Panc1 (cell line): ENCODE data around the gene ZBTB45. TPM values are rescaled to one million over a fixed set of nuclear protein-coding genes. Genes with fewer than 3 reads are reported as not detected.
"Not testable (repeated sequence)": the region's sequence is repeated elsewhere in the genome, so short reads cannot be mapped to it uniquely, and the experiment has no call there.

Experiments used
- ATAC-seq: fragments of 200-7000 bp; cut with Tn5 transposase; 2 replicates; pipeline ENCODE4 v1.9.1; 2020; ENCODE audit warnings: mild to moderate bottlenecking, moderate library complexity
- BruUV-seq: library from RNA; stranded (reverse); fragments of 400-500 nt; replicated peaks from 2 replicates; lab custom pipeline; 2021; lab: Mats Ljungman, UMichigan
- CTCF ChIA-PET: fragments of 300-600 bp; sonication (Branson Sonifier 250); formaldehyde crosslinking; loops from one replicate; lab custom pipeline; 2022; ENCODE audit warnings: antibody characterized with exemption; lab: Charles Lee
- POLR2A ChIA-PET: fragments of 300-600 bp; sonication (Branson Sonifier 250); formaldehyde crosslinking; loops from one replicate; lab custom pipeline; 2022; ENCODE audit warnings: antibody characterized with exemption; lab: Charles Lee
- DNase-seq: peaks from one replicate; pipeline ENCODE4 v3.0.0-alpha.2; 2010; ENCODE audit warnings: low read depth, low spot score
- H3K27ac ChIP-seq: 2 replicates; pipeline ENCODE4 v1.5.1; 2011; ENCODE audit warnings: mild to moderate bottlenecking, low read length, inconsistent platforms
- H3K27me3 ChIP-seq: fragments of 200-500 bp; sonication (Bioruptor generic); 2 replicates; pipeline ENCODE4 v1.6.0; 2014; ENCODE audit warnings: low read length, inconsistent platforms; ENCODE audit not compliant: control insufficient read depth, insufficient read depth
- H3K36me3 ChIP-seq: fragments of 200-500 bp; sonication (Bioruptor generic); 2 replicates; pipeline ENCODE4 v1.5.1; 2014; ENCODE audit warnings: inconsistent platforms, mild to moderate bottlenecking, low read length, moderate library complexity; ENCODE audit not compliant: control insufficient read depth, insufficient read depth
- H3K4me1 ChIP-seq: 2 replicates; pipeline ENCODE4 v1.5.1; 2011; ENCODE audit warnings: inconsistent platforms, mild to moderate bottlenecking, low read length, moderate library complexity; ENCODE audit not compliant: control insufficient read depth, insufficient read depth
- H3K4me3 ChIP-seq, 2 experiments: 2 replicates each; pipeline ENCODE4 v1.5.1; 2011 to 2012; ENCODE audit warnings: low read depth in 2 of 2, low read length in 2 of 2, mild to moderate bottlenecking in 2 of 2, inconsistent platforms in 1 of 2, moderate library complexity in 1 of 2
- H3K9me3 ChIP-seq: fragments of 200-500 bp; sonication (Bioruptor generic); 2 replicates; pipeline ENCODE4 v1.5.1; 2014; ENCODE audit warnings: low read depth, mild to moderate bottlenecking, inconsistent platforms, low read length, moderate library complexity; ENCODE audit not compliant: control insufficient read depth, insufficient read depth
- POLR2AphosphoS5 ChIP-seq: IDR thresholded peaks from 2 replicates; pipeline ENCODE4 v1.6.1; 2012; ENCODE audit warnings: mild to moderate bottlenecking, low read depth, low read length, moderate library complexity
- SIN3A ChIP-seq: IDR thresholded peaks from 2 replicates; pipeline ENCODE4 v1.6.1; 2012; ENCODE audit warnings: low read depth, mild to moderate bottlenecking, low read length, moderate library complexity, borderline replicate concordance; ENCODE audit not compliant: insufficient read depth
- TCF7L2 ChIP-seq: IDR thresholded peaks from 2 replicates; pipeline ENCODE4 v1.6.1; 2011; ENCODE audit warnings: mild to moderate bottlenecking, low read depth, low read length, inconsistent platforms
- in situ Hi-C: cut with HindIII; loops from 2 replicates; pipeline ENCODE4 v1.10.0; 2016; ENCODE audit warnings: low sequenced_read_pairs, low pct_unique_long_range_greater_than_20kb
- intact Hi-C: fragments of 100-400 bp; cut with micrococcal nuclease; formaldehyde crosslinking; loops from one replicate; pipeline ENCODE4 v1.10.0; 2022; ENCODE audit not compliant: unreplicated experiment
- total RNA-seq: library from RNA; stranded (reverse); gene quantifications from one replicate; pipeline ENCODE4 v1.2.1, GENCODE V29; 2021; ENCODE audit not compliant: unreplicated experiment
- TF ChIP-seq, protein P1 (sequence below): fragments of 450-650 bp; IDR thresholded peaks from 2 replicates; pipeline ENCODE4 v1.5.1; 2017; ENCODE audit warnings: mild to moderate bottlenecking
- TF ChIP-seq, protein P2 (sequence below), 2 experiments: IDR thresholded peaks; 2 replicates each; pipeline ENCODE4 v1.6.1; 2011 to 2012; ENCODE audit warnings: low read depth in 2 of 2, control low read depth in 1 of 2, low read length in 1 of 2, mild to moderate bottlenecking in 1 of 2, moderate library complexity in 1 of 2; ENCODE audit not compliant: insufficient read depth in 1 of 2

ZBTB45 gene
- total RNA-seq, 1 experiment from 2014 or later, result 24.7 TPM

DNA sequence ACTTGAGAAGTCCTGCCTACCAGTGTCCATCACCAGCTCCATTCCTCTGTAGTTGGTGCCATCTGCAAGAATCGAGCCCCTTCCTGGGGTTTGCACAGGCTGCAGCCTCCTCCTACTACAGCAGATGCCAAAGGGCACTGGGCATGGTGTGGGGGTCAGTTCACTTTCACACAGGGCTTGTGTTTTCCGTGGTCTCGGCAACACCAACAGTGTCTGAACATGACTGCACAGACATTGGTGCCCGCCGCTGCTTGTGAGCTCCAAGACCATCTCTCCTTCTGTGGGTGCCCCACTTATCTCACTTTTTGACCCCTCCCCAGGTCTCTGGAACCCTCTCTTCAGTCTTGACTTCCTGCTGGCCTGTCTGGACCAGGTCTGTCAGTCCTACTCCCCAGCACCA, 28.2 kb downstream of the ZBTB45 start:
- no peaks in the 10 kb centered on the region for H3K36me3 ChIP-seq
- H3K4me3 ChIP-seq, result no peak overlapping the region
- ChIA-PET POLR2A (no interaction called here), CTCF (no interaction called here)
- intact Hi-C loops, result no loop called here
- no peak for DNase-seq
- in situ Hi-C loops, result no loop called here
- H3K27ac ChIP-seq, result no peak overlapping the region
- H3K9me3 ChIP-seq, result no peaks in the 10 kb centered on the region
- TF ChIP-seq, protein P1, sequence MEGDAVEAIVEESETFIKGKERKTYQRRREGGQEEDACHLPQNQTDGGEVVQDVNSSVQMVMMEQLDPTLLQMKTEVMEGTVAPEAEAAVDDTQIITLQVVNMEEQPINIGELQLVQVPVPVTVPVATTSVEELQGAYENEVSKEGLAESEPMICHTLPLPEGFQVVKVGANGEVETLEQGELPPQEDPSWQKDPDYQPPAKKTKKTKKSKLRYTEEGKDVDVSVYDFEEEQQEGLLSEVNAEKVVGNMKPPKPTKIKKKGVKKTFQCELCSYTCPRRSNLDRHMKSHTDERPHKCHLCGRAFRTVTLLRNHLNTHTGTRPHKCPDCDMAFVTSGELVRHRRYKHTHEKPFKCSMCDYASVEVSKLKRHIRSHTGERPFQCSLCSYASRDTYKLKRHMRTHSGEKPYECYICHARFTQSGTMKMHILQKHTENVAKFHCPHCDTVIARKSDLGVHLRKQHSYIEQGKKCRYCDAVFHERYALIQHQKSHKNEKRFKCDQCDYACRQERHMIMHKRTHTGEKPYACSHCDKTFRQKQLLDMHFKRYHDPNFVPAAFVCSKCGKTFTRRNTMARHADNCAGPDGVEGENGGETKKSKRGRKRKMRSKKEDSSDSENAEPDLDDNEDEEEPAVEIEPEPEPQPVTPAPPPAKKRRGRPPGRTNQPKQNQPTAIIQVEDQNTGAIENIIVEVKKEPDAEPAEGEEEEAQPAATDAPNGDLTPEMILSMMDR, result no peak
- no peak for TF ChIP-seq POLR2AphosphoS5
- no peak for TF ChIP-seq TCF7L2
- TF ChIP-seq SIN3A, result no peak
- TF ChIP-seq, protein P2, sequence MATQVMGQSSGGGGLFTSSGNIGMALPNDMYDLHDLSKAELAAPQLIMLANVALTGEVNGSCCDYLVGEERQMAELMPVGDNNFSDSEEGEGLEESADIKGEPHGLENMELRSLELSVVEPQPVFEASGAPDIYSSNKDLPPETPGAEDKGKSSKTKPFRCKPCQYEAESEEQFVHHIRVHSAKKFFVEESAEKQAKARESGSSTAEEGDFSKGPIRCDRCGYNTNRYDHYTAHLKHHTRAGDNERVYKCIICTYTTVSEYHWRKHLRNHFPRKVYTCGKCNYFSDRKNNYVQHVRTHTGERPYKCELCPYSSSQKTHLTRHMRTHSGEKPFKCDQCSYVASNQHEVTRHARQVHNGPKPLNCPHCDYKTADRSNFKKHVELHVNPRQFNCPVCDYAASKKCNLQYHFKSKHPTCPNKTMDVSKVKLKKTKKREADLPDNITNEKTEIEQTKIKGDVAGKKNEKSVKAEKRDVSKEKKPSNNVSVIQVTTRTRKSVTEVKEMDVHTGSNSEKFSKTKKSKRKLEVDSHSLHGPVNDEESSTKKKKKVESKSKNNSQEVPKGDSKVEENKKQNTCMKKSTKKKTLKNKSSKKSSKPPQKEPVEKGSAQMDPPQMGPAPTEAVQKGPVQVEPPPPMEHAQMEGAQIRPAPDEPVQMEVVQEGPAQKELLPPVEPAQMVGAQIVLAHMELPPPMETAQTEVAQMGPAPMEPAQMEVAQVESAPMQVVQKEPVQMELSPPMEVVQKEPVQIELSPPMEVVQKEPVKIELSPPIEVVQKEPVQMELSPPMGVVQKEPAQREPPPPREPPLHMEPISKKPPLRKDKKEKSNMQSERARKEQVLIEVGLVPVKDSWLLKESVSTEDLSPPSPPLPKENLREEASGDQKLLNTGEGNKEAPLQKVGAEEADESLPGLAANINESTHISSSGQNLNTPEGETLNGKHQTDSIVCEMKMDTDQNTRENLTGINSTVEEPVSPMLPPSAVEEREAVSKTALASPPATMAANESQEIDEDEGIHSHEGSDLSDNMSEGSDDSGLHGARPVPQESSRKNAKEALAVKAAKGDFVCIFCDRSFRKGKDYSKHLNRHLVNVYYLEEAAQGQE (IDR thresholded peaks at IDR 0.05; ENCODE audit: insufficient read depth in 1 of 2, low read depth in 2 of 2, low read length in 1 of 2), result no peak
- no peak for ATAC-seq
- H3K27me3 ChIP-seq, result no peaks in the 10 kb centered on the region
- BruUV-seq, result TSS peak; percentile 59
- H3K4me1 ChIP-seq, result no peaks in the 10 kb centered on the region

- H3K36me3 ChIP-seq, H3K27ac ChIP-seq, H3K4me1 ChIP-seq, DNase-seq, H3K9me3 ChIP-seq, in situ Hi-C loops, BruUV-seq, H3K4me3 ChIP-seq, H3K27me3 ChIP-seq, intact Hi-C loops, ATAC-seq: not testable (repeated sequence)
- ChIA-PET CTCF (interaction anchor here (0.7 kb wide), 1 partner anchor 67 kb away, joined by 4 read pairs; no protein-coding TSS in a partner anchor), POLR2A (interaction anchor here (0.6 to 0.7 kb wide), 3 partner anchors 11 to 24 kb away, joined by 3 to 7 read pairs (median 6); no protein-coding TSS in a partner anchor)
Measured at GRCh38 chr19:58484349-58484748, 35.3 kb downstream of the ZBTB45 start.

DNA sequence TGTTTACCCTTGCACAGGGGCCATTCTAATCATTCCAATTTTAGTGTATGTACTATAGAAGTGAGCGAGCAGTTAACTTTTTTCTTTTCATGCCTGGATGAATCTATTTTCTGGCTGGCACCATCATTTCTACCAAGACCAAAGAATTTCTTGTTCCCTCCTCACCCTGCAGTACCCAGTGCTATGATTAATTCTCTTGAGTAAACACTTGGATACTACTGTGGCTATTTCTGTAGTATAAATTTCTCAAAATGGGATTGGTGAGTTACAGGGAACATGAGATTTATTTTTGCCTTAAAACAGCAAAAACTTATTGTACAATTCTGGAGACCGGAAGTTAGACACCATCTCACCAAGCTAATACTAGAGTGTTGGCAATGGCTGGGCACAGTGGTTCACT, 35.8 kb downstream of the ZBTB45 start:
- intact Hi-C loops, result no loop called here
- H3K9me3 ChIP-seq, result no peaks in the 10 kb centered on the region
- CTCF ChIA-PET, result interaction anchor here (0.7 kb wide), 1 partner anchor 68 kb away, joined by 4 read pairs; no protein-coding TSS in a partner anchor

More for the DNA sequence above, 35.8 kb downstream of the ZBTB45 start:
- no TSS peak for BruUV-seq
- Histone ChIP-seq H3K36me3 (no peaks in the 10 kb centered on the region), H3K27me3 (no peaks in the 10 kb centered on the region), H3K4me1 (no peaks in the 10 kb centered on the region), H3K27ac (no peak overlapping the region), H3K4me3 (no peak overlapping the region)
- in situ Hi-C loops, result no loop called here
- ATAC-seq, result no peak
- TF ChIP-seq SIN3A (no peak), POLR2AphosphoS5 (no peak), TCF7L2 (no peak)
- TF ChIP-seq, protein P2 (IDR thresholded peaks at IDR 0.05; ENCODE audit: insufficient read depth in 1 of 2, low read depth in 2 of 2, low read length in 1 of 2), result no peak
- TF ChIP-seq, protein P1, result no peak
- no peak for DNase-seq
- POLR2A ChIA-PET, result interaction anchor here (0.7 kb wide), 1 partner anchor 12 kb away, joined by 6 read pairs; no protein-coding TSS in a partner anchor
